ES-I3 (cell line): ENCODE results near the gene ADRA2B.

ENCODE experiments used
- H3K36me3 ChIP-seq: 2 replicates; pipeline ENCODE4 v1.6.1; 2013; ENCODE audit warnings: mild to moderate bottlenecking, low read length, control low read depth, moderate library complexity; ENCODE audit not compliant: insufficient read depth
- H3K4me1 ChIP-seq: 2 replicates; pipeline ENCODE4 v1.6.1; 2013; ENCODE audit warnings: mild to moderate bottlenecking, control low read depth, low read length; ENCODE audit not compliant: insufficient read depth
- H3K9ac ChIP-seq: 2 replicates; pipeline ENCODE4 v1.6.1; 2013; ENCODE audit warnings: low read depth, mild to moderate bottlenecking, low read length, moderate library complexity
- H3K9me3 ChIP-seq: 2 replicates; pipeline ENCODE4 v1.6.1; 2013; ENCODE audit warnings: mild to moderate bottlenecking, low read length, moderate library complexity; ENCODE audit not compliant: control insufficient read depth, insufficient read depth

The ADRA2B gene

DNA sequence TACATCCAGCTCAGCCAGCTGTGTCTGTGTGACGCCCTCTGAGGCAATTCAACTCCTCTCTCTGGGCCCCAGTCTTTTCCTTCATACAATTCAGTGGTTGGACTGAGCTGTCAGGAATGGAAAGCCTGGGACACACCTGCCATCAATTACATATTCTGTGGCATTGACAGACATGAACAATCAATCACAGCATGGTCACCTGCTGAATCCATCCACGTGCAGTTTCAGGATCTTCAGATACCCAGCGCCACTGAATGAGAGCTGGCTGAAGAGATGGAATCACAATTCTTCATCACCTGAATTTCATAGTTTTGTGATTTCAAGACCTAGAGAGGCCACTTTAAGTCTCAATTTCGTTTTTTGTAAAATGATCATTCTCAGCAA is 5.1 kb downstream of the ADRA2B start:
- Histone ChIP-seq H3K36me3 (no peaks in the 10 kb centered on the region), H3K4me1 (peaks cover 21% of the 10 kb centered on the region; the same call in 1 of the 2 replicates), H3K9ac (no peak overlapping the region), H3K9me3 (no peaks in the 10 kb centered on the region)

DNA sequence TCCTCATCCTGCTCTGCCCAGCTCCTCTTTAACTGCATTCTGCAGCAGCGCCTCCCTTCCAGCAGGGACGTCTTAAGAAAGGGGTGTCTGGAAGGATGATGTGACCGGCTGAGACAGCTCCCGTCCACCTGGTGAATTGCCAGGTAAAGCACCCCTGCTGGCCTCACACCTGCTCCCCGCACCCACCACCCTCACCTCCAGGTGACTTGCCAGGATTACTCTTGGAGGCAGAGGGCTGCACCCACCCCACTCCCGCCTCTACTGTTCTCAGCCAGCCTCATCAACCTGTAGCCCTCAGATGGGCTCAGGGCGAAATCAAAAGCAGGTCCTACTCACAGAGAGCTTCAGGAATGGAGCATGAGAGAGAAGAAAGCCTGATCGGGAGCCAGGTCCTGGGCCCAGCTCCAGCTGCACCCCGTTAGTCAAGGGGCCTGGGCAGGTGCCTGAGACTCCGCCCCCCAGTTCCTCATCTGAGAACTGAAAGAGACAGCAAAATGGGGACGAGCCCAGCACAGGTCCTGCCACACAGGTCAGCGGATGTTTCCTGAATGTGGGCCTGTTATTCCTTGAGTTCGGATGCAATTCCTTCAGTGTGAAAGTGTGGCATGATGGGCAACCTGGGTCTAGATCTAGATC is 5.6 kb downstream of the ADRA2B start:
- Histone ChIP-seq H3K4me1 (peaks cover 21% of the 10 kb centered on the region; the same call in 1 of the 2 replicates), H3K9me3 (0 out of 2 replicates have a peak, but pooled peaks cover under 1% of the 10 kb centered on the region), H3K36me3 (no peaks in the 10 kb centered on the region), H3K9ac (no peak overlapping the region)

DNA sequence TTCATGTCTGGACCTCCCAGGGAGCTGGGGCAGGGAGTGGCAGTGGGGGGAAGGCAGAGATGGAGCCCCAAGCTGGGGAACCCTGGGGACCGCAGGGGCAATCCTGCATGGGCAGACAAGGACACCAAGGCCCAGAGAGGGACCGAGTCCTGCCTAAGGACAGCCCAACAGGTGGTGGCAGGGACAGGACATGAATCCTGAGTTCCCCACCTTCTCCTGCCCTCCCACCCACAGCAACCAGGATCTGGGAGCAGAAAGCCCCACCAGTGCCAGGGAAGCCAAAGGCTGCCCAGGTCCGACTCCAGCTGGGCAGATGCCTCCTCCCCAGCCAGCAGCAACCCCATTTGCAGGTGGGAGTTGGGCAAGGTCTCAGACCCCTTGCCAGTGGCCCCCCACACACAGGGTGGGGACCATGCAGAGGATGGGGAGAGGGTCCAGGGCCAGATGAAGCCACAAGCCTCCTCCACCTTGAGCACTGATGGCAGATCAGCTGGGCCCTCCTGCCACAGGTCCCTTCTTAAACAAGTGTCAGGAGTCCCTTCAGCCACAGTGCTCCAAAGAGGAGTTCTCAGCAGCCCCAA is 6.3 kb downstream of the ADRA2B start:
- H3K9ac ChIP-seq: no peak overlapping the region
- peaks cover 5% of the 10 kb centered on the region; the same call in 1 of the 2 replicates for H3K9me3 ChIP-seq
- no peaks in the 10 kb centered on the region for H3K36me3 ChIP-seq
- peaks cover 21% of the 10 kb centered on the region; the same call in 1 of the 2 replicates for H3K4me1 ChIP-seq

DNA sequence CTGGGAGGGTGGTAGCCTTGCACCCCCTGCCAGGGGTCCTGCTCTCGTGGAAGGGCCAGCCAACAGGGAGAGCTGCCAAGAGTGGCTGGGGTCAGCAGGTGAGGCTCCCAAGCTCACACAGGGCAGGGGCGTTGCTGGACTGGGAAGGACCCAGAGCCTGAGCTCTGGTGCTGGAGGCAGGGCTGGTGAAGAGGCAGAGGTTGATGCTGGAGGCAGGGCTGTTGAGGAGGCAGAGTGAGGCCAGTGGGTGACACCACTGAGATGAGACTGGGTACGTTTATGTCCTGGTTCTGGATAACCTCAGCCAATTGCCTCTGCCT is 7.0 kb downstream of the ADRA2B start:
- Histone ChIP-seq H3K9ac (peak overlapping the region; percentile 20; the same call in 1 of the 2 replicates), H3K4me1 (peaks cover 21% of the 10 kb centered on the region; the same call in 1 of the 2 replicates), H3K36me3 (no peaks in the 10 kb centered on the region), H3K9me3 (peaks cover 8% of the 10 kb centered on the region; the same call in 1 of the 2 replicates)

DNA sequence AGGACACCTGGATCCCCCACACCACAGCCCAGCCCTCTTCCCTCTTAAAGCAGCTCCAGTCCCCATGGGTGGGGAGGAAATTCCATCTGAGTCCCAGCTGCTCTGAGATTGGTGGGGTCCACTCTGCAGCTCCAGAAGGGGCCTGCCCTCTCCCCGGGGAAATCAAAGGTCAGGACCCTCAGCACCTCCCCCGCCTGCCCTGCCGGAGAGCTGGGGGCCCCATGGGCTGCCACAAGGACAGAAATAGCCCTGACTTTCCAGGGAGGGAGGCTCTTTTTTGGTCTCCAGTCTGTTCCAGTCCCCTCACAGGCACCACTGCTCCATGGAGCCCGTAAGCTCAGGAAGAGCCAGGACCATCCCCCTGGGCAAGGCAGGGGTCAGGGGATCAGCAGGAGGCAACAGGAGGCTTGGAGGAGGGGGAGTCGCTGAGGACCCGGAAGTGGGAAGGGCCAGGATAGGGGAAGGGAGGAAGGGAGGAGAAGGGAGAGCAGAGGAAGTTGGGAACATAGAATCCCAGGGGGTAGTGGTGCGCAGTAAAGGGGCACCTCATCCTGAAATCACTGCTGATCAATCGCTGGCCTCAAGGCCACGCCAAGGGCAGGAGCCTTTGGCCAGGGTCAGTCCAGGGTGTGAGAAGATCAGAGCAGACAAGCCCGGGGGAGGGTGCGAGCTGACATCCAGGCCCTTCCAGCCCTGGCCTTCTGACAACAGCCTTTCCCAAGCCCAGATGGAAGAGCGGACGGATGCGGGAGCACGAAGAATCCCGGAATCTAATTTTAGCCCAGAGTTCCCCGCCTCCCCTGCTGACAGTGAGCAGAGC is 7.6 kb downstream of the ADRA2B start:
- Histone ChIP-seq H3K9me3 (peaks cover 8% of the 10 kb centered on the region; the same call in 1 of the 2 replicates), H3K9ac (peak overlapping the region; percentile 20; the same call in 1 of the 2 replicates), H3K4me1 (peaks cover 22% of the 10 kb centered on the region; the same call in 1 of the 2 replicates), H3K36me3 (no peaks in the 10 kb centered on the region)

DNA sequence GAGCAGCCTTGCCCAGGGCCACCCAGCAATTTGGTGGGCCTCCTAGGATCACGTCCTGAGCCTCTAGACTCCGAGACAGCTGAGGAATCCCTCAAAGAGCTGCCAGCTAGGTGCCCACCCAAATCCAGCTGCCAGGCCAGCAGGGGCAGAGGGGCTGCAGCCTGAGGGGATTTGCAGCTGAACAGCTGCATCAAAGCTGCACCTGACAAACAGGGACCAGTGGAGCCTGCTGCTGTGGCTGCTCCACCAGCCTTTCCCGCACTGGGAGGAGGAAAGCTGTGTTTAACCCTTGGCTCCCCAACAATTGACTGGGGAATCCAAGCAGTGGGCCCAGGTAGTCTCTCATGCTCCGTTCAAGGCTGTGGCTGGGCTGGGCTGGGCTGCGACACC is 8.2 kb downstream of the ADRA2B start:
- Histone ChIP-seq H3K9me3 (peaks cover 8% of the 10 kb centered on the region; the same call in 1 of the 2 replicates), H3K9ac (no peak overlapping the region)

DNA sequence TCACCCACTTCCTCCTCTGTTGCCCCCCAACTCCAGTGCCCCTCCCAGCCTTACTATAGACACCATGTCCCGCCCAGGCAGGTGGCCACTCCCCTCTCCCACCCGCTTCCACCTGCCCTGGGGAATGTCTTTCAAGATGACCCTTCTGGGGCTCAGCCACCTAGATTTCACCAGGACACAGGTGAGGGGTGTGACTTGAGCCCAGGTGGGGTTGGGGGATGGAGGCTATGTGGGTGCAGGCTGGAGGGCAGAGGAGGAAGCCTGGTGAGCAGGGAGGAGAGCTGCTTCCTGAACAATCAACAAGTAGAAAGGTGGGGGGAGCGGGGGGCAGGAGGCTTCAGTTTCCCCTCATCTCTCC is 8.7 kb downstream of the ADRA2B start:
- no peak overlapping the region for H3K9ac ChIP-seq
- H3K36me3 ChIP-seq: no peaks in the 10 kb centered on the region
- peaks cover 8% of the 10 kb centered on the region; the same call in 1 of the 2 replicates for H3K9me3 ChIP-seq
- peaks cover 24% of the 10 kb centered on the region; the same call in 1 of the 2 replicates for H3K4me1 ChIP-seq

More for the DNA sequence above, 8.2 kb downstream of the ADRA2B start:
- Histone ChIP-seq H3K36me3 (no peaks in the 10 kb centered on the region), H3K4me1 (peaks cover 24% of the 10 kb centered on the region; the same call in 1 of the 2 replicates)

DNA sequence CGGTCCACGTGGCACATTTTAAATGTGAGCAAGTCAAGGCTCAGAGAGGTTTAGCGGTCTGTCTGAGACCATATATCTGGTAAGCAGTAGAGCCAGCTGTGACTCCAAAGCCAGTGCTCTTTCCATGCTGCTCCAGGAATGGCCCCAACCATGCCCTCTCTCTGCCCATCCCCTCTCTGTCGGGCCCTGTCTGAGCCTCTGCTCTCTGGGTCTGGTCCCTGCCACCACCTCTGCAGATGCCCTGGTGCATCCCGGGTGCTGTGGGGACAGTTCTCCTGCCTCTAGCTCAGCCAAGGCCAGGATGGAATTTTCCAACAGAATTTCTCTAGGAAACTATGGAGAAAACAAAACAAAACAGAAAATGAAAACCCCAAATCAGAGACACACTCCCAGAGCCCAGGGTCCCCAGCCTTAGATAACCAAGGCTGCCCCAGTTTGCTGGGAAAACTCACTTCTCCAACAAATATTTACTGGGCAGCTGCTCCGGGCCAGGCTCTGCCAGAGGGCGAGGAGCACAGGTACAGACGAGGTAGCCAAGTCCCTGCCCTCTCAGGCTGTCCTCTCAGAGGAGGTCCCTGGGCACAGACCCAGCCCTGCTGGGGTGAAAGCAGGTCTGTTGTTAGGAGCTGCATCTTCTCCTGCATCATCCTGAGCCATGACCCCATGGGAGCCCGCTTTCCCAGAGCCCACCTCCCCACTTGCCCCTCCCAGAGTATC is 9.2 kb downstream of the ADRA2B start:
- H3K36me3 ChIP-seq: no peaks in the 10 kb centered on the region
- H3K9ac ChIP-seq: no peak overlapping the region
- peaks cover 20% of the 10 kb centered on the region; the same call in 1 of the 2 replicates for H3K4me1 ChIP-seq
- peaks cover 8% of the 10 kb centered on the region; the same call in 1 of the 2 replicates for H3K9me3 ChIP-seq

DNA sequence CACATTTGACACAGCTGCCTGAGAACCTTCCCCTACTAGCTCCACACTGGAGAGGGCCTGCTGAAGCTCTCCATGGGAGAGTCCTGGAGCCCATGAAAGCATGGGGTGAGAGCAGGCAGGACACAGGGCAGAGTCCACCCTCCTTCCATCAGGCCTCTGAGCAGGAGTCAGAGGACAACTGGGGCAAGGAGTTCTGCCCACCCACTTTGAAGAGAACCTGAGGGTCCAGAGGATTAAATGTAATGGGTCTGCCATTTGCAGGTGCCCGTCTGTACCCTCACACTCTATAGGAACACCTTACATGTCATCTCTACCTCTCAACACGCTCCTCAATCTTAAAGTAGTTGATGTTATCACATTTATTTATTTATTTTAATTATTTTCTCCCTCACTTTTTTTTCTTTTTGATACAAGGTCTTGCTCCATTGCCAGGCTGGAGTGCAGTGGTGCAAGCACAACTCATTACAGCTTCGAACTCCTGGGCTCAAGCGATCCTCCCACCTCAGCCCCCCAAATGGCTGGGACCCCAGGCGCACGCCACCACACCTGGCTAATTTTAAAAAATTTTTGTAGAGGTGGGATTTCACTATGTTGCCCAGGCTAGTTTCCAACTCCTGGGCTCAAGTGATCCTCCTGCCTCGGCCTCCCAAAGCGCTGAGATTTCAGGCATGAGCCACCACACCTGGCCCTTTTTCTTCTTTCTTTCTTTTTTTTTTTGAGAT is 10.2 kb downstream of the ADRA2B start:
- peaks cover 20% of the 10 kb centered on the region; the same call in 1 of the 2 replicates for H3K4me1 ChIP-seq
- no peak overlapping the region for H3K9ac ChIP-seq
- H3K36me3 ChIP-seq: no peaks in the 10 kb centered on the region; the same call in 1 of the 2 replicates
- H3K9me3 ChIP-seq: peaks cover 8% of the 10 kb centered on the region; the same call in 1 of the 2 replicates

DNA sequence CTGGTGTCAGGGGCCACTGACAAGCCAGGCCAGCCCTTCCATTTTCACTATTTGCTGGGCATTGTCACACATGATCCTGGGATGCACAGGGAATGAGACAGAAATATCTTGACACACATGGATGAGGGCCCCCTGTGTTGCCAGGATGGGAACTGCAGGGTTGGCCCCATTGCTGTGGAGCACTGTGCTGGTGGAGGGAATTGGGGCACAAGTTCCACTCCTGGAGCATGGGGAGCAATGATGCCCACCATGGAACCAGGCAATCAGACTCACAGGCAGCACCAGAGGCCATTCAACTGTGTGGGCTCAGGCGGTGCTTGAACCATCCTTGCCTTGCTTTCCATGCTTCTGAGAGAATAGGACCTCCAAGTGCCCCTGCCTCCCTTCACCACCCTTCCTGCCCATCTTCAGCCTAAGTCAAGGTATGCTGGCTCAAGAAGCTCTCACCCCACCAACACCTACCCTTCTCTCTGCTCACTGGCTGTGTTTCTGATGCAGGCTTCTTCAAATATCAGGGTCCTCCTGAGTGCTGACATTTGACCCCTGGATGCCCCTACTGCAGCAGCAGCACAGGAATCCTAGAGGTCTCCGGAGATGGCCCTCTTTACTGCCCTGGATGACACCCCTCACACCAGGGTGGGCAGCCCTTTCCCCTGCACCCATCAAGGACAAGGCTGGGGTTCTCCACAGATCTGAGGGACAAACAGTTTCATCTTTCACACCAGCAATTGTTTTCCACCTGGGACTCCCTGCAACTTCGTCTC is 11.0 kb downstream of the ADRA2B start:
- Histone ChIP-seq H3K9me3 (peaks cover 8% of the 10 kb centered on the region; the same call in 1 of the 2 replicates), H3K4me1 (peaks cover 25% of the 10 kb centered on the region; the same call in 1 of the 2 replicates), H3K9ac (no peak overlapping the region), H3K36me3 (no peaks in the 10 kb centered on the region; the same call in 1 of the 2 replicates)

DNA sequence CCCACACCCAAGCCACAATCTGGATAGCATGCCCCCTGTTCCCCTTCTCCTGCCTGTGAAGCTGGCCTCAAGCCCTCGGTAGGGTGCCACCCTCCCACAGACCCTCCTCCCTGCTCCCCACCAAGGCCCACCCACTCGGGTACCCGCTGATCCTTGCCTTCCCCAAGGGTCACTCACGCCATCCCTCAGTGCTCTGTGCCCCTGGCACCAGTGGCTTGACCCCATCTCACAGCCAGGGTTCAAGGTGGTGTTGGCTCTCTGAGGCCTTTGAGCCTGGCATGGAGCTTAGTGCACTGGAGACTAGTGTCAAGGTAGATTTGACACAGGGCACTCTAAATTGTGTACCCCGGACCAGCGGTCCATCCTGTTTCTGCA is 11.9 kb downstream of the ADRA2B start:
- no peak overlapping the region for H3K9ac ChIP-seq
- no peaks in the 10 kb centered on the region; the same call in 1 of the 2 replicates for H3K36me3 ChIP-seq
- peaks cover 8% of the 10 kb centered on the region; the same call in 1 of the 2 replicates for H3K9me3 ChIP-seq
- peaks cover 28% of the 10 kb centered on the region; the same call in 1 of the 2 replicates for H3K4me1 ChIP-seq

DNA sequence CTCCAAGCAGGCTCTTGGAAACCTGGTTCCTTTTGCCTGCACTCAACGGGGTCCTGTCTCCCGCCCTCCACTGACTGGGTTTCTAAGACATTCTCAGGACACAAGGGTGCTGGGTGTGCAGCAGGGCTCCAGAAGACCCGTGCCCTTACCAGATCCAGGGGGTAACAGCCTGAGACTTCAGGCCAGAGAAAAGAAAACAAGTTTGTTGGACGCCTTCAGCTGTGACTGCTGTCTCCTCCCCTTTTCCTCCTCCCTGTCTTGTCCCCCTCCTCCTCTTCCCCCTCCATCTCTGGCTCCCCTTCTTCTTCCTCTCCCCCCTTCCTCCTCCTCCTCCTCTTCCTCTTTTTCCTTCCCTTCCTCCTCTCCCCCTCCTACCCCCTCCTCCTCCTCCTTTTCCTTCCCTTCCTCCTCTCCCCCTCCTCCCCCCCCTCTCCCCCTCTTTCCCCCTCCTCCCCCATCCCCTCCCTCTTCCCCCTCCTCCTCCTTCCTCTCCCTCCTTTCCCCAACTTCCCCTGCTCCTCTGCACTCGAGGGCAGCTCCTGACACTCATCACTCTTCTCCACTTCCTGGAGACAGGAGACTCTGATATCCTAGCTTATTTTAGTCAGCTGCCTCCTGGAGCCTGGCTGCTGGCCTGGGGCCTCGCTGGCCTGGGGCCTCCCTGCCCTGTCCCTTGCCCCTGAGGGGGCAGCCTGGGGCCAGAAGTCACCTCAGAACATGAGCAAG is 12.4 kb downstream of the ADRA2B start:
- no peak overlapping the region for H3K9ac ChIP-seq
- H3K4me1 ChIP-seq: peaks cover 27% of the 10 kb centered on the region; the same call in 1 of the 2 replicates
- no peaks in the 10 kb centered on the region; the same call in 1 of the 2 replicates for H3K36me3 ChIP-seq
- H3K9me3 ChIP-seq: peaks cover 8% of the 10 kb centered on the region; the same call in 1 of the 2 replicates
